HG02759 (cell line): ENCODE measurements around the gene ZMIZ1.

ENCODE experiments used
- ATAC-seq: cut with Tn5 transposase; IDR thresholded peaks from one replicate; pipeline ENCODE4 v1.9.1; 2021; ENCODE audit warnings: mild to moderate bottlenecking, moderate library complexity; ENCODE audit not compliant: unreplicated experiment

ZMIZ1 gene

GRCh38 chr10:79258894-79259293 is 190.1 kb downstream of the ZMIZ1 start:
- no peak for ATAC-seq

DNA sequence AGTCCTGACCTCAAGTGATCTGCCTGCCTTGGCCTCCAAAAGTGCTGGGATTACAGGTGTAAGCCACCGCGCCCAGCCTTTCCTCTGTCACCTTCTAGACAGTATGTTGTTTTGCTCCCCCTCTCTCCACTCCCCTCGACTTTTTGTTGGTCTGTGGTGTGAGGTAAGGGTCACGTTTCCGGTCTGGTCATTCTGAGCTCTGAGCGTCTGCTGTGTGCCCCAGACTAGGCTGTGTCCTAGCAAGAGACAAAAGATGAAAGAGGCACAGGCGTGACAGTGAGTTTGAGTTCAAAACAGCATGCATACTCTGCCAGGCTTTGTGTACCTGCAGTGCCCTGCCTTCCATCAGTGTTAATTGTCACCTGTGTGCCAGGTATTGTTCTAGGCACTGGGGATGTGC is 191.1 kb downstream of the ZMIZ1 start:
- no peak for ATAC-seq

GRCh38 chr10:79260811-79261740 is 192.3 kb downstream of the ZMIZ1 start:
- ATAC-seq, result no peak

DNA sequence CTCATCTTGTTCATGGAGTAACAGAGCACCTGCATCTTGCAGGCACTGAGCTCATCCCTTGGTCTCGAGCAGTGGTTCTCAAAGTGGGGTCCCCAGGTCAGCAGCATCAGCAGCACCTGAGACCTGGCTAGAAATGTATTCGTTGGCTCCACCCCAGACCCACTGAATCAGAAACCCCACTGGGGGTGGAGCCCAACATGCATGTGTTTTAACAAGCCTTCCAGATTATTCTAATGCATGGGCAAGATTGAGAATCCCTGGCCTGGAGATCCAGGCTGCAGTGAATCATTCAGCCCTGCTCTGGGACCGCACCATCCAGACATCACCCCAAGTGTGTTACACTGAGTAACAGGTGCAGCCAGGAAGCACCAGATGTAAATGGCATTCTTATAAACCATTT is 193.4 kb downstream of the ZMIZ1 start:
- no peak for ATAC-seq

- no peak for ATAC-seq
These were observed 194.4 kb downstream of the ZMIZ1 start for GRCh38 chr10:79262959-79263746.

DNA sequence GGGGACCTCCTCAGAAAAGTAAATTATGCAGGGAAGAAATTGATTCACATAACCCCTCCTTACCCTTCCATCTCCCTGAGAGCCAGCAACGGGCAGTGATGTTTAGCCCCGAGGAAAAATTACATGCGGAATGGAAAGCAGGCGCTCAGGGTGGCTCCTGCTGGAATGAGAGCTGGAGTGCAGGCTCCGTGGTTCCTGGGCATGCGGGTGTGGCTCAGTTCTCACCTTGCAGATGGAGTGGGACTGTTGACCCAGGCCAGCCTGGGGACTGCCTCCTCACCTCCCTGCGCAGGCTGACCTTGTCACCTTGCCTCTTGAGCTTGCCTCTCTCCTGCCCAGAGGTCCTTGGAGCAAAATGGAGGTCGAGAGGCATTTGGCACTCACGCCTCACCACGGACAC is 195.2 kb downstream of the ZMIZ1 start:
- ATAC-seq, result no peak

DNA sequence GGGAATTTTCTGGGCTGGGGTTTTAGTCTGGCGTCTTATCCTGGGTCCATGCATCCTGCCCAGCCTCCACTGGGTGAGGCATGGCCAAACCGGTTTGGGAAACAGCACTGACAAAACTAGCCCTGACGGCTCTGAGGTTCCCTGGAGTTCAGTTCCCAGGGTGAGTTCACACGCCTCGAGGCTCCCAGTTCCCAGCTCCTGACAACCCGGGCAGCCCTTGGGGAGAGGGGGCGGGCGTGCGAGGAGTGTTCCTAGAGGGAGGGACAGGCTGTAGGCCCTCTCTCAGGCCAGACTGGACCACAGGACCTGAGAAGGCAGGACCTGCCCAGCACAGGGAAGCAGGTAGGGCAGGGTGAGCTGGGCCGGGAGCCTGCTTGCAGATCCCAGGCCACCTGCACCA is 196.2 kb downstream of the ZMIZ1 start:
- ATAC-seq, result no peak

GRCh38 chr10:79266084-79266483 is 197.3 kb downstream of the ZMIZ1 start:
- peak; percentile 32 for ATAC-seq

- peak; percentile 87 for ATAC-seq
These were observed 198.0 kb downstream of the ZMIZ1 start for GRCh38 chr10:79266543-79267312.

- no peak for ATAC-seq
These were observed 198.7 kb downstream of the ZMIZ1 start for GRCh38 chr10:79267499-79267898.

GRCh38 chr10:79268161-79268601 is 199.4 kb downstream of the ZMIZ1 start:
- no peak for ATAC-seq

- ATAC-seq, result no peak
These were observed 200.0 kb downstream of the ZMIZ1 start for GRCh38 chr10:79268742-79269141.

- ATAC-seq, result no peak
These were observed 200.7 kb downstream of the ZMIZ1 start for GRCh38 chr10:79269443-79269842.

DNA sequence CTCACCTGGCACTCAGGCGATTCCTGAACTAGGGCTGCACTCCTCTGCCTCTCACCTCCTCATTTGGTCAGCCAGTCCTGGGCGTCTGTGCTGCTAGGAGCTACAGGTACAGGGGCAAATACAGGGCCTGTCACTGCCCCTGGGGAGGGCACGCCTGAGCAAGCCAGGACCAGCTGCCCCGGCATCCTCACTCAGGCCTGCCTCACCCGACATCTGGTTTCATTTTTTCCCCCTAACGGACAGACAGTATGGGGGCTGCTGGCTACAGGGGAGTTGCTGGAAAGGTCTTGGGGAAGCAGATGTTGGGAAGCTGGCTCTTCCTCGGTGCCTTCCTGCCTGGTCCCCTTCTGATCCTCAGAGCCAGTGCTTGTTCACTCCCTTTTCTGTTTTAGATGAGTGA is 201.2 kb downstream of the ZMIZ1 start:
- no peak for ATAC-seq

GRCh38 chr10:79270466-79271246 is 201.9 kb downstream of the ZMIZ1 start:
- ATAC-seq, result no peak

GRCh38 chr10:79272353-79272752 is 203.6 kb downstream of the ZMIZ1 start:
- no peak for ATAC-seq

DNA sequence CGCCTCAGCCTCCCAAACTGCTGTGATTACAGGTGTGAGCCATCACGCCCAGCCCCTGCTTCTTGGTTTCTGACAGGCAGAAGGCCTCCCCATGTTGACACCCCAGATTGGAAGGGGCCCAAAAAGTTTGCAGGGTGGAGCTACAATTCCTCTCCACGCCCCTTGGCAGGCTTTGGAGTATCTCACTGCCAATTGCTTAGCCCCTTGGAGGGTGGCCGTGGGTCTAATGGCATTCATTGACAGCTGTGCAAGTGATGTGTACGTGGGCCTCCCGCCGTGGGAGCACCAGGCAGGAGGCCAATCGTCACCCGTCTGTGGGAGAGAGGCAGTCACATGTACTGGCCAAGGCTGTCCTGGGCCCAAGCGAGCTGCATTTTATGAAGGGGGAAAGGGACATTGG is 204.8 kb downstream of the ZMIZ1 start:
- no peak for ATAC-seq

DNA sequence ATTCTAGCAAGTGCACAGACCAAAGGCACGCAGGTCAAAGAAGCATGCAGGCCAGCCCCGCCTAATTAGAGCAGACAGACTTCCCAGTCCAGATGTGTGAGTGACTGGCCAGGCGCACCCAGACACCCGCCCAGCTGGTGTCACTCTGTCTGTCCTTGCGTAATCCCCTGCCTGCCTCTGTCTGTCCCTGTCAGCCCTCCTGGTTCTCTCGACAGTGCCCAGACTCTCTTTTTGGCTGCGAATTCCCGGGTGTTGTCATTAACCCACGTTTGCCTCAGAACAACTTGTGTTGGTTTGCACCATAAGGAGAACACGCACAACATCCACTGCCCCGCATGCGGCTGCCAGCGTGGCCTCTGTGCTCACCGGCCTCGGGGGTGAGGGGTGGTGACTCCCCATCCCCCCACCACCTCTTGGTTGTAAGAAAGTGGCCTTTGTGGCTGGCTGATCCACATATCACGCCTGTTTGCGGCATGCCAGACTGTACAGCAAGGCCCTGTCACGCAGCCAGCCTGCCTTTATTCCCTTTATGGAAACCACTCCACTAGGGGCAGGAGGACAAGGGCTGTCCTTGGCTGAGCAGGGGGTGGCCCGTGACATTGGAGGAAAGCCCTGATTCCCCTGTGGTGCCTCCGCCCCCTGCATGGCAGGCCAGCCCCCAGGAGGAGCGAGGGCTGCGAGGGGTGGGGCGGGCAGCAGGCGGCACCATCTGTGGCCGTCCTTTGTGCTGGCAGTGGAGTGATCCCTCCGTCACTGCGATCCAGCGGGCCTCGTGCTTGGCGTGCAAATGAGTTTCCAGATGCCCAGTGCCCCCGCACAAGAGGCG is 205.7 kb downstream of the ZMIZ1 start:
- no peak for ATAC-seq

DNA sequence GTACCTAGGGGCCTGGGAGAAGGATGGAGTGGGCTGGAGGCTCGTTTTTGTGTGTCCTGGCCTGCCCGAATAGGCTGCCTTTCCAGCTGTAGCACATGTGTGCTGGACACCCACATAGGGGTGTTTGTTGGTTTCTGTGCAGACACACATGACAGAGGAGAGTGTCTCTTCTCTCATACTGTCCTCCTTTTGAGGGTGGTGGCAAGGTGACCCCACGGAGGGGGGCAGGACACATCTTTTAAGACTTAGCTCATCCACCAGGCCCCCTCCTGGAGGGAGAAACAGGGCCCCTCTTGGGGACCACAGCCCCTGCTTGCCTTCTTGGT is 206.3 kb downstream of the ZMIZ1 start:
- ATAC-seq, result no peak

DNA sequence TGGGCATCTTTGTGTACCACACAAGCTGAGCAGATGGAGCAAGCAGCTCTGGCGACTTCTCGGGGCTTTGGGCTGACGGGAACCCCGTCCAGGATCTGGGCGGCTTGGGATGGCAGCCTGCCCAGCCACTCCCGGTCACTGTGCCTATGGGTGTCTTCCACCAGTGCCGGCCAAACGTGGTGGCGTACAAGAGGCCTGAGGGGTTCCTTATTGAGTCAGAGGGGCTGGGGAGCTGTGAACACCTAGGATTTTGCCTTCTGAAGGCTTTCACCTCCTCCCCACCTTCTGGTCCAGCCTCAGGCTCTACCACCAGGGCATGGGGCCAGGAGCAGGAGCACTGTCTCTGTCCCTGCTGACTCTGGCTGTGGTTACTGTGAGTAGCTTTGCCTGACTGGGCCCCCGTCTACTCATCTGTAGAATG is 206.7 kb downstream of the ZMIZ1 start:
- no peak for ATAC-seq
